ENCODE measurements around the gene PI4KA.
"Not testable (repeated sequence)": the region's sequence is repeated elsewhere in the genome, so short reads cannot be mapped to it uniquely, and the experiment has no call there.

PI4KA gene

GRCh38 chr22:20773793-20774212, 84.8 kb downstream of the PI4KA start, which contains the start of gene SERPIND1:
TSS of gene SERPIND1 (plus strand) at chr22:20774113. CDS start at chr22:20779313, 5,200 bp downstream.
- DNase-seq, result no peak

GRCh38 chr22:20771918-20772625, 86.5 kb downstream of the PI4KA start:
- no peak for DNase-seq

- DNase-seq, result not testable (repeated sequence)
Observed at GRCh38 chr22:20769496-20769826, 89.2 kb downstream of the PI4KA start.

GRCh38 chr22:20766530-20766929, 92.1 kb downstream of the PI4KA start:
- no peak for DNase-seq

GRCh38 chr22:20765938-20766337, 92.7 kb downstream of the PI4KA start:
- no peak for DNase-seq

- no peak for DNase-seq
Observed at GRCh38 chr22:20764729-20765128, 93.9 kb downstream of the PI4KA start.

DNA sequence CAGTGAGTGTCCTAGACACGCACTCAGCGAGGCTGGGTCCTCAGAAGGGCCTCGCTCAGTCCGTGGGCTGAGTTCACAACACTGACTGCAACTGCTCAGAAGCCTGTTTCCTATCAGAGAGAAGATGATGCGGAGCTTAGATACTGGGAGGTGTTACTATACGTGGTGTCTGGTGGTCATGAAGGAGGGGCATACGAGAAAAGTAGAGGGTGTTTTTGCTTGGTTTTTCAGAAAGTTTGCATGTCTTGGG, 94.2 kb downstream of the PI4KA start:
- no peak for DNase-seq

- DNase-seq, result no peak
Observed at GRCh38 chr22:20763630-20764470, 94.8 kb downstream of the PI4KA start.

GRCh38 chr22:20762233-20762796, 96.3 kb downstream of the PI4KA start:
- DNase-seq, result no peak

DNA sequence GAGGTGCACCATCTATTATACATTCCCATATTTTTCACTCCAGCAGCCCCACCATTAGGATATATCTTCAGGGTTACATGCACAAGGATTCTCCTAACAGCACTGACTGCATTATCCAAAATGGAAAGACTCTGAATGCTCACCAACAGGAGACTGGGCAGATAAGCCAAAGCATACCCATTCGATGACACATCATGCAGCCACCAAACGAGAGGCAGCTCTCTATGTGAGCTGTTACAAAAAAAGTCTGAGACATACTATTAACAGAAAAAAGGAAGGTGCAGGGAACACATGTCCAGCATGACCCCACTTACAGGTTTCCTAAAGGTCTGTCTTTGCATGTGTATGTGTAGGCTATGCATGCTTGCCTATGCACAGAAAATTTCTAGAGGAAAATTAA, 97.1 kb downstream of the PI4KA start:
- DNase-seq, result no peak

DNA sequence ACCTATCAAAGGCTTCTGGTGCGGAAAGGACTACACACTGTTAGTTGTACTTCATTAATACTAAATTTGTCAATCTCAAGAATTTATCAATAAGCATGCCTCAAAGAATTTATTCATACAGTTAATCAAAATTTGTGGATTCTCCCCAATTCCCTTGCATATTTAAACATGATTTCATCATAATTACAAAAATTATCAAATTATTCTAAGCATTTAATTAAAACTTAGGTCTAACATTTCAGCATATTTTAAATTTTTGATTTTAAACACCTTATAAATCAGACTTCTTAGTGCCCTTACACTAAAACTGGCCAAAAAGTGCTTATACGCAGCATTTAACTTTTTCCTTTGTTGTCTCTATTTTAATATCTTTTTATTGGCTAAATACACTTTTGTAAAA, 98.5 kb downstream of the PI4KA start:
- no peak for DNase-seq

DNA sequence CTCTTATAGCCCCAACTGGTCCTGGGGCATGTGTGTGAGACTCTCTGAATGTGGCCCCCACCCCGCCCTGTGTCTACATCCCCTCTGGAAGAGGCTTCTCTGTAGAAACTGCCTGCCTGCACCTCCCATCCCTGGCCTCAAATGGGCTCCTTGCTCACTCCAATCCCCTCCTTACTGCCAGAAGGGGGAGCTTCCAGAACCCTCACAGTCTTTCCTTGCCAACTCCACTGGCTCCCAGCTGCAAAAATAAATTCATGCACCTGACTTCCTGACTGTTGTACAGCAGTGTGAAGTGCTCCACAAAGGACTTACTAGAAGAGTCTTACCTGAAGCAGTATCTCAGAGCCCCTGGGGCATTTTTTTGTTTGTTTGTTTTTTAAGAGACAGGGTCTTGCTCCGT, 99.9 kb downstream of the PI4KA start:
- DNase-seq, result peak; percentile 57

DNA sequence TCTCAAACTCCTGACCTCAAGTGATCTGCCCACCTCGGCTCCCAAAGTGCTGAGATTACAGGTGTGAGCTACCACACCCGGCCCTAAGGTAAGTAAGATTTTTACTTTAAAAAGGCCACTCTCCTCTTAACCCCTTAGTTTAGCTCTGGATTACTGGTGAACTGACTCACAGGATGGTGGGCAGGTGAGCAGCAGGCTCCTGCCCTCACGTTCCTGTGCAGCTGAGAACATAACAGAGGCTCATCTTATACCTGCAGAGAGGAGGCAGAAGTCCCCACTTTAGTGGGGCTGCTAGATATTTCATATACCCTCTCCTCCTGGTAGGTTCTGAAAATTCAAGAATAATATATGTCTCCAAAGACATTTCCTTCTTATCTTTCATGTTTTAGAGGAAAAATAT, 101.8 kb downstream of the PI4KA start:
- DNase-seq, result no peak

DNA sequence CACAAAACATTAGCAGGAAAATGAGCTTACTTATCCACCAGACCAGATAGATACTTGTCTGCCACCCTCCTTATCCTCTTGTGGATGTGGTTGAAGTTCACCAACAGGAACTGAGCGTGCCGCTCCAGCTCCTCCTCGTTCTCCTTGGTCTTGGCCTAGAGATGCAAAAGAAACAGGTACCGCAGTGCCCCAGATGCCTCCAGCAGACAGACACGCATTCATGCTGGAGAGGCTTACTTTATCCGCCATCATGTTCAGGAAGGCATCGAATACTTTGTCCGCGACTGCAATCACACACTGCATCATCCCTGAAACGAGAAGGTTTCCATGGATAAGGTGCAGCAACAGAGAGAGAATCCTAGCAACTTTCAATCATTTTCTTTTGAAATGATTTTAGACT, 105.7 kb downstream of the PI4KA start:
- no peak for DNase-seq

GRCh38 chr22:20752104-20752741, 106.4 kb downstream of the PI4KA start:
- DNase-seq, result no peak

DNA sequence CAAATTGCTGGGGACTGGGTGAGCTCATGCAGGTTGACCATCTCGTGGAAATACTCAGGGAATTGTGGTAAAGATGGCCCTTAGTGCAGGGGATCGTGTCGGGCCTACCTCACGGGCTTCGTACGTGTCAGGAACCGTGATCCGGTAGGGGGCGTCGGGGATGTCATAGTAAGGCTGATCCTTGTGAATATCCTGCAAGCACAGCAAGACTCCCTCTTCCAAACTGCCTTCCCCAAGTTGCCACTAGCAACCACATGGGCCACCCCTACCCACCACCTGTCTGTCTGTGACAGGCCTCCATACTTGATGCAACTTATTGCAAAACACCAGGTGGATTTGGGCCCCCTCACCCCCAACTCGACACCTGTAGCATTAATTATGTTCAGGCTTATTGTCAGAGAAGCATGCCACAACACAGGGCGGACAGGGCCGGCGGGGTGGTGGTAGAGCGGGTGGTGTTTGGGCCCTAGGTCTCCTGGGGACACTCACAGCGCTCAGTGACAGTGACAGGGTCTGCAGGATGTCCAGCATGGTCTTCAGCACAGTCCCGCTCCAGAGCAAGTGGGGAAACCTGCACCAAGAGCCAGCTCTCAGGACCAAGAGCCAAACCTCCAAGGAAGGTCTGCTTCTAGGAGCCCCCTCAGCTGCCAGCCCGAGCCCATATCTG, 107.3 kb downstream of the PI4KA start:
- DNase-seq, result peak; percentile 29

DNA sequence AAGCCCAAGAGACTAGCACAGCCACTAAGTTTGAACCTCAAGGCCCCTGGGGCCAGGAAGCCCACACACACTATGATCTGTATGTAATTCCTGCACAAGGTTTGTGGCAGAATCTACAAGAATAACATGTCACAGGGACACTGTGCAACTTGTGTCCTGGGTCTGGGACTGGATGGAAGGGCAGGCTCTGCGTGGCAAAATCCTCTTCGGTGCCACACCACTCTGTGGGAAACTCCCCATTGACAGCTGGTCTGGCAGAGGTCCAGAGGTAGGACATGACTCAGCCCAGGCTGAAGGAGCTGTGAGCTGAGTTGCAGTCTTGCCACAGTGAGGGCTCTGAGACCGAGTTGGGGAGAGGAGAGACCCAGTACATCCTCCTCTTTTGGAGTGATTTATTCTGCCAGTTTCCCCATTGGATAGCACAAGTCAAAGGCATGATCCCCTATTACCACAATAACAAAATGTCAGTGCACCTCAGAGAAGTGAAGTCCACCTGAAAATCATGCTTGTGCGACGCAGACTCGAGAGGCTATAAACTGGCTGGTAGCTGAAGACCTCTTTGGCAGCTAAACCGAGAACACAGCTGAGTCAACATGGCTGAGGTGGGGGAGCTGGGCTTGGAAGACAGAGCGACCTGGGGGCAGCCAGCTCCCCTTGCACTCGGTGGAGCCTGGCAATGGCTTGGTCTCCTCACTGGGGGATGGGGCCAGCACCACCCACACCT, 108.0 kb downstream of the PI4KA start:
- peak; percentile 4 for DNase-seq

DNA sequence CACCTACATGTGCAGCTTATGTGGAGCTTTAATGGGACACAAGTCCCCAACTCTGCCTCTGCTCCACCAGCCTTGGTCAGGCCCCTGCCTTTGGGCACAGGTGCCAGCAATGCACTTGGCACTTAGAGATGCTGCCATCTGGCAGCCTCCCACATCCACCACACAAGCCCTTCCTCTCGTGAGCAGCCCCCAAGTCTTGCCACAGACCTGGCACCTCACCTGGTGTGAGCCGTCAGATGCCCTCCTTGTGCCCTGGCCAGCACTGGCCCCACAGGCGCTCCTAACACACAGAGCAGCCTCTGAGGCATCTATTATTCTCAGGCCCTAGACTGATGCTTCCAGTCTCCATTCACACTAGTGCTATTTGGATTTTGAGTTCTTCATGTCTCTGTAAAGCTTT, 109.2 kb downstream of the PI4KA start:
- DNase-seq, result no peak

DNA sequence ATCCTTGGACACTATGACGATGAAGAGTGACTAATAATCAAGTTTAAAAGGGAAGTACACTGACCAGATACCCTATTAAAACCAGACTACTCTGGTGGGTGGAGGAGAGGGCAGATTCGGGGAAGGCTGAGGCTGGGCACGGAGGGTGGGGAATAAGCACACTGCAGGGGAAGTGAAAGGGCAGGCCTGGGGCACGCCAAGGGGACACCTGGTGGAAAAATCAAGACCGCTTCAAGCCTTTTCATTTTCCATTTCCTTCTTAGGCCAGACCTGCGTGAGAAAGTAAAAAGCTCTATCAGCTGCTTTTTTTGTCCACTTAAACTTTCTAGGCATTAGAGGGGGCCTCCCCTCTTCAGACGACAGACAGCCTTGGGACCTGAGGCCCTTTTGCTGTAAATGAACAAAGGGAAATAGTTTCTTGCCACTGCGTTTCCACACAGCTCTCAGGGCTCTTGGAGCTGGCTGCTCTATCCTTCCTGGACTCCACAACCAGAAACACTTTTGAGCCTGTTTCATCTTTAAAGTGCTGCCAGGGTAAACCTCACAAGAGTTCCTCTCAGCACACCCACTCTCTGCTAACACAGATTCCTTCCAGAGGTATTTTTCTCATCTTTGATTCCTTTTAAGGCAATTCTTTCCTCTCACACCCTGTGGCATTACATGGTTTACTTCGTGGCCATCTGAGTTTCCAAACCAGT, 109.7 kb downstream of the PI4KA start:
- DNase-seq, result no peak

- no peak for DNase-seq
Observed at GRCh38 chr22:20748082-20748481, 110.5 kb downstream of the PI4KA start.

DNA sequence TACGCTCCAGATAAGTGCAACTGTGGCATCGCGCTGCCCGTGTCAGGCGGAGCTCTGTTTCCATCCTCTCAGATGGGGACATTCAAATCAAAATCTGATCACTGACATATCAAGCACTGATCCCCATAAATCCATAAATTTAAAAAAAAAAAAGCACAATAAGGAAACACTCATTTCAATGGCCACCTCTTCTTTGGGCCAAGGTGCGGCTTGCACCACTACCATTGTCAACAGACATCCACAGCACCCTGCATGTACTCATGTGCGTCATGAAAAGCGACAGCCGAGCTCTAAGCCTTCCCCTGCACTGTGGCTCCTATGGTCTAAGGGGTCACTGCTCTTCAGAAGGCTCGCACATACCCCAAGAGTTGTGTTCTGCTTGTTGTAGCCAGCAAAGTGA, 111.4 kb downstream of the PI4KA start:
- no peak for DNase-seq
